Cardiac muscle cell (in vitro differentiated cells and primary cell): ENCODE data around the gene FHIT. TPM values are rescaled to one million over a fixed set of nuclear protein-coding genes. Genes with fewer than 3 reads are reported as not detected.

Experiments
- DNase-seq, 2 donors: peaks; one replicate each; pipeline versions ENCODE4 v3.0.0 to v3.0.0-alpha.2; 2010 to 2017; ENCODE audit warnings: low read depth in 1 of 2, low spot score in 1 of 2
- H3K27ac ChIP-seq: fragments of 200-600 bp; sonication (generic); 2 replicates; pipeline ENCODE4 v1.5.1; 2016
- H3K27me3 ChIP-seq: fragments of 200-600 bp; sonication (generic); 2 replicates; pipeline ENCODE4 v1.6.0; 2016; ENCODE audit warnings: control low read depth
- H3K36me3 ChIP-seq: fragments of 200-600 bp; sonication (generic); 2 replicates; pipeline ENCODE4 v1.5.1; 2016; ENCODE audit warnings: control low read depth
- H3K4me1 ChIP-seq: fragments of 200-600 bp; sonication (generic); 2 replicates; pipeline ENCODE4 v1.8.1; 2017; ENCODE audit warnings: low read depth, mild to moderate bottlenecking, mixed run types
- H3K4me3 ChIP-seq: fragments of 200-600 bp; sonication (generic); 2 replicates; pipeline ENCODE4 v1.5.1; 2016; ENCODE audit warnings: mild to moderate bottlenecking
- H3K9me3 ChIP-seq: fragments of 200-600 bp; sonication (generic); 2 replicates; pipeline ENCODE4 v1.5.1; 2017; ENCODE audit warnings: low read depth, mild to moderate bottlenecking, control low read depth
- polyA plus RNA-seq: library from polyadenylated mRNA; unstranded; fragments of >200 nt; fragmentation: Nextera tagmentation; extraction: Ambion mirVana; gene quantifications from 2 replicates; pipeline ENCODE4 v1.2.1, GENCODE V29; 2016
- total RNA-seq: library from RNA; depleted of rRNA; stranded (reverse); fragments of >200 nt; gene quantifications from 2 replicates; pipeline ENCODE4 v1.2.3, GENCODE V29; 2016
- TF ChIP-seq, protein P1 (sequence below): IDR thresholded peaks from 2 replicates; pipeline ENCODE4 v1.5.1; 2012; ENCODE audit warnings: low read depth, mild to moderate bottlenecking, low read length

The FHIT gene
- total and polyA plus RNA-seq, 2 experiments from 2014 or later: 6.9 to 12.5 TPM

GRCh38 chr3:61231693-61232092 lies 19.6 kb downstream of the FHIT start:
- Histone ChIP-seq H3K27ac (no peak overlapping the region), H3K36me3 (no peaks in the 10 kb centered on the region), H3K27me3 (no peaks in the 10 kb centered on the region), H3K9me3 (no peaks in the 10 kb centered on the region), H3K4me3 (no peak overlapping the region), H3K4me1 (peaks cover 10% of the 10 kb centered on the region)
- TF ChIP-seq, protein P1, sequence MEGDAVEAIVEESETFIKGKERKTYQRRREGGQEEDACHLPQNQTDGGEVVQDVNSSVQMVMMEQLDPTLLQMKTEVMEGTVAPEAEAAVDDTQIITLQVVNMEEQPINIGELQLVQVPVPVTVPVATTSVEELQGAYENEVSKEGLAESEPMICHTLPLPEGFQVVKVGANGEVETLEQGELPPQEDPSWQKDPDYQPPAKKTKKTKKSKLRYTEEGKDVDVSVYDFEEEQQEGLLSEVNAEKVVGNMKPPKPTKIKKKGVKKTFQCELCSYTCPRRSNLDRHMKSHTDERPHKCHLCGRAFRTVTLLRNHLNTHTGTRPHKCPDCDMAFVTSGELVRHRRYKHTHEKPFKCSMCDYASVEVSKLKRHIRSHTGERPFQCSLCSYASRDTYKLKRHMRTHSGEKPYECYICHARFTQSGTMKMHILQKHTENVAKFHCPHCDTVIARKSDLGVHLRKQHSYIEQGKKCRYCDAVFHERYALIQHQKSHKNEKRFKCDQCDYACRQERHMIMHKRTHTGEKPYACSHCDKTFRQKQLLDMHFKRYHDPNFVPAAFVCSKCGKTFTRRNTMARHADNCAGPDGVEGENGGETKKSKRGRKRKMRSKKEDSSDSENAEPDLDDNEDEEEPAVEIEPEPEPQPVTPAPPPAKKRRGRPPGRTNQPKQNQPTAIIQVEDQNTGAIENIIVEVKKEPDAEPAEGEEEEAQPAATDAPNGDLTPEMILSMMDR: no peak
- no peak for DNase-seq

GRCh38 chr3:61227799-61228198 lies 23.5 kb downstream of the FHIT start:
- H3K27me3 ChIP-seq: no peaks in the 10 kb centered on the region

DNA sequence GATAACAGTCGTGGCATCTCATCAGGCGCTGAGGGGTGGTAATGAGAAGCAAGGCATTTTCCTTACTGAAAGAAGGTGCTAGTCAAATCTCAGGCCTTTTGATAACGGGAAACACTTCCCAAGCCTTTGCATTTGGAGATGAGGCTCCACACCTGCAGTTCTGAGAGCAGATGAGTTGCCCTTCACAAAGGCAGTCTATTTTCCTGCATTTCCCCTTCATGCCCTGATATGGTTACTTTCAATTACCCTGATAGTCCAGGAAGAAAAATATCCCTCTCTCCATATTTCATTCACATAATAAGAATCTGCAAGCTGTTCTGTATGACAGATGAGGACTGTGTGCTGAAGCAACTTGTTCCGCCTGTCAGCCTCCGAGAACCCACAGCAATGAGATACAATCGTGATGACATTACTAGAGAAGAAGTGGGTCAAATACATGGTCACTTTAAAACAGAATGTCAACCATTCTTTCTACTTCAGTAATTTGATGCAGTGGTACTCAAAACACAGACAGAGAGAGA lies 25.0 kb downstream of the FHIT start:
- H3K36me3 ChIP-seq: no peaks in the 10 kb centered on the region
- no peak for DNase-seq
- no peak overlapping the region for H3K4me3 ChIP-seq
- peaks cover 34% of the 10 kb centered on the region for H3K4me1 ChIP-seq
- TF ChIP-seq, protein P1: no peak
- H3K27me3 ChIP-seq: no peaks in the 10 kb centered on the region
- peak overlapping the region; percentile 61 for H3K27ac ChIP-seq
- H3K9me3 ChIP-seq: no peaks in the 10 kb centered on the region

More at GRCh38 chr3:61227799-61228198, 23.5 kb downstream of the FHIT start:
- Histone ChIP-seq H3K36me3 (no peaks in the 10 kb centered on the region), H3K27ac (no peak overlapping the region), H3K4me3 (no peak overlapping the region), H3K9me3 (no peaks in the 10 kb centered on the region), H3K4me1 (peaks cover 34% of the 10 kb centered on the region)
- no peak for DNase-seq
- TF ChIP-seq, protein P1: no peak

- H3K9me3 ChIP-seq: no peaks in the 10 kb centered on the region
- no peak overlapping the region for H3K4me3 ChIP-seq
- no peaks in the 10 kb centered on the region for H3K27me3 ChIP-seq
- H3K36me3 ChIP-seq: no peaks in the 10 kb centered on the region
- TF ChIP-seq, protein P1: no peak
- peak in 1 of 2 donors; percentile 61 for DNase-seq
- H3K27ac ChIP-seq: no peak overlapping the region
- H3K4me1 ChIP-seq: peaks cover 34% of the 10 kb centered on the region
Observed at GRCh38 chr3:61224823-61225222, 26.4 kb downstream of the FHIT start.

DNA sequence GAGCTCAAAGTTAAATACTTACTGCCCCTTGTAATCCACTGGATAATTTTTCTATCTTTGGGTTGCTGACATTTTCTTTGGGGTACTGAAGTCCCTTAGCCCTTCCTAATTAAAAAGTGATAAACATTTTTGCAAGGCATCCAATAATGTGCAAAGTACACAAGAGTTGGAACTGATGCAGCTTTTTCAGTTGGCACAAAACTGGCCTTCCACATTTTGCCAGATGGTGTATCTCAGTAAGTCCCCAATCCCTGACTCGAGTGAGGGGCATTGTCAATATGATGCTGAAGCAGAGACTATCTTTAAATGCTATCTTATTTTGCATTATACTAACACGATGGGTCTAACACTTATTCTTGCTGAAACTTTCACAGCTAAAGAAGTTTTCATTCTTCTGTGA lies 27.8 kb downstream of the FHIT start:
- peaks cover 34% of the 10 kb centered on the region for H3K4me1 ChIP-seq
- TF ChIP-seq, protein P1: no peak
- DNase-seq: no peak
- H3K27ac ChIP-seq: no peak overlapping the region
- no peaks in the 10 kb centered on the region for H3K36me3 ChIP-seq
- no peaks in the 10 kb centered on the region for H3K9me3 ChIP-seq
- H3K4me3 ChIP-seq: no peak overlapping the region
- no peaks in the 10 kb centered on the region for H3K27me3 ChIP-seq

- no peak overlapping the region for H3K27ac ChIP-seq
Observed at GRCh38 chr3:61222467-61222866, 28.8 kb downstream of the FHIT start.

More at GRCh38 chr3:61222467-61222866, 28.8 kb downstream of the FHIT start:
- TF ChIP-seq, protein P1: no peak
- Histone ChIP-seq H3K9me3 (no peaks in the 10 kb centered on the region), H3K4me3 (no peak overlapping the region), H3K27me3 (no peaks in the 10 kb centered on the region), H3K4me1 (peaks cover 31% of the 10 kb centered on the region), H3K36me3 (no peaks in the 10 kb centered on the region)
- no peak for DNase-seq
